Stimulated activated CD4-positive, alpha-beta T cell treated with anti-CD3 and anti-CD28 coated beads, Interleukin-12 subunit alpha, Interleukin-12 subunit beta, amount 100 ng/mL, for 24 hours (primary cell): ENCODE results near the gene EGFR.

Experiments used
- DNase-seq, 2 experiments: peaks; one replicate each; pipeline ENCODE4 v3.0.0-alpha.2; 2020; ENCODE audit warnings: low read depth in 2 of 2

EGFR gene

GRCh38 chr7:55013851-55014250, 5.0 kb upstream of the EGFR start:
- no peak for DNase-seq

- no peak for DNase-seq
Measured at GRCh38 chr7:55016061-55016745, 2.6 kb upstream of the EGFR start.

GRCh38 chr7:55016746-55017090, 2.1 kb upstream of the EGFR start:
- DNase-seq, result no peak

GRCh38 chr7:55017841-55018240, 976 bp upstream of the EGFR start:
- DNase-seq, result no peak

GRCh38 chr7:55019191-55019690, 424 bp downstream of the EGFR start:
- no peak for DNase-seq

GRCh38 chr7:55019691-55020465, 1.1 kb downstream of the EGFR start:
- no peak for DNase-seq

- DNase-seq, result no peak
Measured at GRCh38 chr7:55020466-55020871, 1.7 kb downstream of the EGFR start.

- no peak for DNase-seq
Measured at GRCh38 chr7:55021053-55021452, 2.2 kb downstream of the EGFR start.

- DNase-seq, result no peak
Measured at GRCh38 chr7:55022002-55022985, 3.5 kb downstream of the EGFR start.

GRCh38 chr7:55023841-55024505, 5.2 kb downstream of the EGFR start:
- no peak for DNase-seq

- DNase-seq, result no peak
Measured at GRCh38 chr7:55024776-55025175, 6.0 kb downstream of the EGFR start.

- DNase-seq, result no peak
Measured at GRCh38 chr7:55026086-55026790, 7.4 kb downstream of the EGFR start.

- DNase-seq, result no peak
Measured at GRCh38 chr7:55026867-55027490, 8.2 kb downstream of the EGFR start.

- no peak for DNase-seq
Measured at GRCh38 chr7:55028011-55028410, 9.2 kb downstream of the EGFR start.

GRCh38 chr7:55030314-55030713, 11.5 kb downstream of the EGFR start:
- DNase-seq, result no peak

GRCh38 chr7:55031075-55031474, 12.3 kb downstream of the EGFR start:
- DNase-seq, result no peak

- no peak for DNase-seq
Measured at GRCh38 chr7:55032069-55032699, 13.4 kb downstream of the EGFR start.

GRCh38 chr7:55033236-55033846, 14.5 kb downstream of the EGFR start:
- no peak for DNase-seq

GRCh38 chr7:55034776-55035175, 16.0 kb downstream of the EGFR start:
- no peak for DNase-seq
